ENCODE results near the gene OXTR. TPM values are rescaled to one million over a fixed set of nuclear protein-coding genes. Genes with fewer than 3 reads are reported as not detected.

The OXTR gene
- total and polyA plus RNA-seq, 3 experiments from 2014 or later: 0.05 to 1.4 (median 0.50) TPM

GRCh38 chr3:8765528-8765927, 3.9 kb downstream of the OXTR start:
- Mint-ChIP-seq H3K27ac (no peak overlapping the region), H3K36me3 (no peaks in the 10 kb centered on the region), H3K4me3 (no peak overlapping the region), H3K9me3 (no peaks in the 10 kb centered on the region), H3K27me3 (peaks cover 22 to 24% of the 10 kb centered on the region in 2 donors), H3K4me1 (peaks cover 11 to 19% (median 15%) of the 10 kb centered on the region in 3 donors)
- Histone ChIP-seq H3K36me3 (ENCODE audit: insufficient read depth, low read length) (no peaks in the 10 kb centered on the region), H3K9me3 (ENCODE audit: low read length) (no peaks in the 10 kb centered on the region), H3K27ac (ENCODE audit: low read depth, low read length) (no peak overlapping the region), H3K4me1 (ENCODE audit: insufficient read depth, low read length) (peaks cover 8% of the 10 kb centered on the region), H3K27me3 (ENCODE audit: insufficient read depth, low read length, poor library complexity, severe bottlenecking) (peaks cover 6% of the 10 kb centered on the region), H3K4me3 (ENCODE audit: low read length) (no peak overlapping the region)
- DNase-seq: no peak
- ChIA-PET POLR2A (no interaction called here), CTCF (interaction anchor here (1.2 kb wide), 1 partner anchor 11 kb away, joined by 3 read pairs; no protein-coding TSS in a partner anchor)

DNA sequence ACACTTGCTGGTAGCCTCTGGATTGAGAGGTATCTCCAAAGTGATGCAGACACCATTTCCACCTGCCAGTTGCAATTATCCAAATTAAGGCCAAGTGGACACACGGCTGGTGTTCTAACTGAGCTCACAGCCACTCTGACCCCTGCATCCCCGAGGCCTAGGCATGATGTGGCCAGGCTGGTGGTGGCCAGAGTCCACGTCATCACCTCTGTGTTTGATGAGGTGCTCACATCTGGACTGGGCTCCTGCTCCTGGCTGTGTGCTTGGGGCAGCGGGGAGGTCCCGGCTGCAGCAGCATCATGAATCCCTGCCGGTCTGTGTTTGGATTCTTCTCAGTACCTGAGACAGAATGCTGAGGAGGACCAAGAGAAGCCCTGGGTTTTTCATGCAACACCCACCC, 4.9 kb downstream of the OXTR start:
- H3K4me1 Mint-ChIP-seq: peaks cover 9 to 13% (median 11%) of the 10 kb centered on the region in 3 donors
- peaks cover 12 to 16% of the 10 kb centered on the region in 2 donors for H3K27me3 Mint-ChIP-seq

GRCh38 chr3:8762607-8763377, 6.6 kb downstream of the OXTR start:
- Mint-ChIP-seq H3K27ac (no peak overlapping the region), H3K4me3 (no peak overlapping the region), H3K36me3 (no peaks in the 10 kb centered on the region), H3K4me1 (no peaks in the 10 kb centered on the region), H3K27me3 (peaks cover 0 to 5% of the 10 kb centered on the region in 2 donors), H3K9me3 (no peaks in the 10 kb centered on the region)
- Histone ChIP-seq H3K4me3 (ENCODE audit: low read length) (no peak overlapping the region), H3K9me3 (ENCODE audit: low read length) (no peaks in the 10 kb centered on the region), H3K27ac (ENCODE audit: low read depth, low read length) (no peak overlapping the region), H3K36me3 (ENCODE audit: insufficient read depth, low read length) (no peaks in the 10 kb centered on the region), H3K4me1 (ENCODE audit: insufficient read depth, low read length) (no peaks in the 10 kb centered on the region), H3K27me3 (ENCODE audit: insufficient read depth, low read length, poor library complexity, severe bottlenecking) (no peaks in the 10 kb centered on the region)
- DNase-seq: no peak
- POLR2A ChIA-PET: no interaction called here
- CTCF ChIA-PET: interaction anchor here (1.0 kb wide), 1 partner anchor 10 kb away, joined by 4 read pairs; no protein-coding TSS in a partner anchor

More for the DNA sequence above, 4.9 kb downstream of the OXTR start:
- H3K27me3 ChIP-seq (ENCODE audit: insufficient read depth, low read length, poor library complexity, severe bottlenecking): peaks cover 6% of the 10 kb centered on the region
- H3K27ac ChIP-seq (ENCODE audit: low read depth, low read length): no peak overlapping the region
- H3K9me3 ChIP-seq (ENCODE audit: low read length): no peaks in the 10 kb centered on the region
- no peak for DNase-seq
- ChIA-PET POLR2A (no interaction called here), CTCF (no interaction called here)
- H3K4me1 ChIP-seq (ENCODE audit: insufficient read depth, low read length): peaks cover 7% of the 10 kb centered on the region
- H3K27ac Mint-ChIP-seq: no peak overlapping the region
- no peak overlapping the region for H3K4me3 ChIP-seq (ENCODE audit: low read length)
- H3K36me3 ChIP-seq (ENCODE audit: insufficient read depth, low read length): no peaks in the 10 kb centered on the region
- no peaks in the 10 kb centered on the region for H3K36me3 Mint-ChIP-seq
- no peaks in the 10 kb centered on the region for H3K9me3 Mint-ChIP-seq
- no peak overlapping the region for H3K4me3 Mint-ChIP-seq

GRCh38 chr3:8761866-8762265, 7.5 kb downstream of the OXTR start:
- Histone ChIP-seq H3K27me3 (ENCODE audit: insufficient read depth, low read length, poor library complexity, severe bottlenecking) (no peaks in the 10 kb centered on the region), H3K27ac (ENCODE audit: low read depth, low read length) (no peak overlapping the region), H3K4me1 (ENCODE audit: insufficient read depth, low read length) (no peaks in the 10 kb centered on the region), H3K4me3 (ENCODE audit: low read length) (no peak overlapping the region), H3K36me3 (ENCODE audit: insufficient read depth, low read length) (no peaks in the 10 kb centered on the region), H3K9me3 (ENCODE audit: low read length) (no peaks in the 10 kb centered on the region)
- Mint-ChIP-seq H3K27ac (no peak overlapping the region), H3K9me3 (no peaks in the 10 kb centered on the region), H3K36me3 (no peaks in the 10 kb centered on the region), H3K27me3 (peaks cover 0 to 5% of the 10 kb centered on the region in 2 donors), H3K4me3 (no peak overlapping the region), H3K4me1 (no peaks in the 10 kb centered on the region)
- no peak for DNase-seq
- POLR2A ChIA-PET: no interaction called here
- CTCF ChIA-PET: interaction anchor here (1.0 kb wide), 1 partner anchor 9 kb away, joined by 4 read pairs; no protein-coding TSS in a partner anchor

GRCh38 chr3:8760506-8760905, 8.9 kb downstream of the OXTR start:
- no peaks in the 10 kb centered on the region for H3K9me3 ChIP-seq (ENCODE audit: low read length)
- no peak overlapping the region for H3K27ac ChIP-seq (ENCODE audit: low read depth, low read length)
- Mint-ChIP-seq H3K4me1 (no peaks in the 10 kb centered on the region), H3K36me3 (no peaks in the 10 kb centered on the region), H3K9me3 (no peaks in the 10 kb centered on the region), H3K27me3 (peaks cover 1 to 5% of the 10 kb centered on the region in 2 donors), H3K4me3 (no peak overlapping the region), H3K27ac (no peak overlapping the region)
- no peak for DNase-seq
- H3K4me3 ChIP-seq (ENCODE audit: low read length): no peak overlapping the region
- H3K4me1 ChIP-seq (ENCODE audit: insufficient read depth, low read length): no peaks in the 10 kb centered on the region
- no peaks in the 10 kb centered on the region for H3K27me3 ChIP-seq (ENCODE audit: insufficient read depth, low read length, poor library complexity, severe bottlenecking)
- CTCF ChIA-PET: no interaction called here
- POLR2A ChIA-PET: no interaction called here
- no peaks in the 10 kb centered on the region for H3K36me3 ChIP-seq (ENCODE audit: insufficient read depth, low read length)

- POLR2A ChIA-PET: no interaction called here
- Mint-ChIP-seq H3K27me3 (peaks cover 1 to 5% of the 10 kb centered on the region in 2 donors), H3K9me3 (no peaks in the 10 kb centered on the region), H3K4me1 (no peaks in the 10 kb centered on the region), H3K4me3 (no peak overlapping the region), H3K27ac (no peak overlapping the region), H3K36me3 (no peaks in the 10 kb centered on the region)
- H3K36me3 ChIP-seq (ENCODE audit: insufficient read depth, low read length): no peaks in the 10 kb centered on the region
- no peaks in the 10 kb centered on the region for H3K27me3 ChIP-seq (ENCODE audit: insufficient read depth, low read length, poor library complexity, severe bottlenecking)
- H3K9me3 ChIP-seq (ENCODE audit: low read length): no peaks in the 10 kb centered on the region
- no peak for DNase-seq
- H3K27ac ChIP-seq (ENCODE audit: low read depth, low read length): no peak overlapping the region
- H3K4me1 ChIP-seq (ENCODE audit: insufficient read depth, low read length): no peaks in the 10 kb centered on the region
- no peak overlapping the region for H3K4me3 ChIP-seq (ENCODE audit: low read length)
- CTCF ChIA-PET: no interaction called here
Measured at GRCh38 chr3:8760091-8760490, 9.3 kb downstream of the OXTR start.

GRCh38 chr3:8759038-8759707, 10.2 kb downstream of the OXTR start:
- DNase-seq: no peak
- ChIA-PET POLR2A (no interaction called here), CTCF (interaction anchor here (1.2 kb wide), 1 partner anchor 10 kb away, joined by 6 read pairs; the partner anchor contains the start of gene OXTR)
- Histone ChIP-seq H3K36me3 (ENCODE audit: insufficient read depth, low read length) (no peaks in the 10 kb centered on the region), H3K4me1 (ENCODE audit: insufficient read depth, low read length) (no peaks in the 10 kb centered on the region), H3K27ac (ENCODE audit: low read depth, low read length) (no peak overlapping the region), H3K4me3 (ENCODE audit: low read length) (no peak overlapping the region), H3K27me3 (ENCODE audit: insufficient read depth, low read length, poor library complexity, severe bottlenecking) (no peaks in the 10 kb centered on the region), H3K9me3 (ENCODE audit: low read length) (no peaks in the 10 kb centered on the region)
- Mint-ChIP-seq H3K36me3 (no peaks in the 10 kb centered on the region), H3K27me3 (peaks cover 0 to 5% of the 10 kb centered on the region in 2 donors), H3K4me1 (no peaks in the 10 kb centered on the region), H3K4me3 (no peak overlapping the region), H3K9me3 (no peaks in the 10 kb centered on the region), H3K27ac (no peak overlapping the region)

Data from CD8-positive, alpha-beta memory T cell (primary cell).